A204.1 (cell line): ENCODE measurements around the gene IL17F.
"Not testable (repeated sequence)": the region's sequence is repeated elsewhere in the genome, so short reads cannot be mapped to it uniquely, and the experiment has no call there.

ENCODE experiments used
- FAIRE-seq: peaks from 2 replicates; lab custom pipeline; 2012; peaks lifted over from hg19 to GRCh38; lab: Jason Lieb, UNC

Gene IL17F

DNA sequence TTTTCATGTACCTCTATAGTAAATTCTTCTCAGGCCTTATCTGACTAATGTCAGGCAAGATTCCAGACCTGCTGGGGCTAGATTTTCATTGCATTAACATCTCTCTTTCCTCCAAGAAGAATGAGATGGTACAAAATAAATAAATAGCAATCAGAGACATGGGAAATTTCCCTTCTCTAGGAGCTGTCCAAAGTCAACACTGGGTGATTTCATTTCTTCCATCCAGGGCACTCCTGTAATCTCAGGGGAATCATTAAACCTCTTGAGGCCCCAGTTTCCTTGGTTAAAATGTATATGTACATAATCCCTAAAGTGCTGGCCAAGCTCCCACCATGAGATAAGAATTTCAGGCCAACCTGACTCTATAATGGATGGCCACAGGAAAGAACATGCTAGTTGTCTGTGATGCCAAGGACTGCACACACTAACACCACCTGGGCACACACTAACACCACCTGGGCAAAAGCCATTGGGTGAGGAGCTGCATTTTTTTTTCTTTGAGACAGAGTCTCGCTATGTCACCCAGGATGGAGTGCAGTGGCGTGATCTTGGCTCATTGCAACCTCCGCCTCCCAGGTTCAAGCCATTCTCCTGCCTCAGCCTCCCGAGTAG, 912 bp downstream of the IL17F start:
- no peak for FAIRE-seq

GRCh38 chr6:52241819-52242218, 2.5 kb downstream of the IL17F start:
- no peak for FAIRE-seq

DNA sequence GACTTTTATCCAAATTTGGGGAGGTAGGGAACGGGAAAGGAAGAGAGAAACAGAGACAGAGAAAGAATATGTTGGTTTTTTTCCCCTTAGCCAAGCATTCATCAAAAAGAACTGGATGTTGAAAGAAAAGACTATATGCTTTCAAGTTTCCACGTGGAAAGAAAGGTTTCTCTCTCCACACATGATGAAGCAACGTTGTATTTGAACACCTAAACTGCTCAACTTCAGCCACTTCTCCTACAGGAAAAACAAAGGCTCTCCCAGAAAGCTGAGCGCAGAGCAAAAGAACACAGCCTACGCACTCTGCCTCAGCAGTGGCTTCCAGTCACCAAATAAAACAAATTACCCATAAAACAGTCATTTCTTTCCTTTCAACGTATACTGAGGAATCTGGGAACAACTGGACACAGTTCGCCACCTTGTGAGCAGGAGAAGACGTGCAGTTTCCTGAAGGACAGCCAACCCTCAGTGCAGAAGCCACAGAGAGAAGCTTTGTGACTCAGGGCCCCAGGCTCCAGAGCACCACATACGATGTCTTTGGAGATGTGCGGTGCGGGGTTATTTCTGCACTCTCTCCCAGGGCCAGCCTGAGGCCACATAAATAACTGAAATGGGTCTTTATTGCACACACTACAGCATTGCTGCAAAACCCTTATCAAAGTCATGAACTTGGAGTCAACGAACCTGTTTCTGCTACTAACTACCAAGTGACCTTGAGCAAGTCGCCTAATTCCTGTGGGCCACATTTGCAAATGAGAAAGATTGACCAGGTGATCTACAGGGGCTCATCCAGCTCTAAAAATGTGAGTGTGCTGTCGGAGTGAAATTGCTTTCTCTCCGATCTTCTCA, 10.1 kb downstream of the IL17F start:
- FAIRE-seq, result peak; percentile 70

- no peak for FAIRE-seq
These were observed 11.3 kb downstream of the IL17F start for GRCh38 chr6:52233005-52233404.

DNA sequence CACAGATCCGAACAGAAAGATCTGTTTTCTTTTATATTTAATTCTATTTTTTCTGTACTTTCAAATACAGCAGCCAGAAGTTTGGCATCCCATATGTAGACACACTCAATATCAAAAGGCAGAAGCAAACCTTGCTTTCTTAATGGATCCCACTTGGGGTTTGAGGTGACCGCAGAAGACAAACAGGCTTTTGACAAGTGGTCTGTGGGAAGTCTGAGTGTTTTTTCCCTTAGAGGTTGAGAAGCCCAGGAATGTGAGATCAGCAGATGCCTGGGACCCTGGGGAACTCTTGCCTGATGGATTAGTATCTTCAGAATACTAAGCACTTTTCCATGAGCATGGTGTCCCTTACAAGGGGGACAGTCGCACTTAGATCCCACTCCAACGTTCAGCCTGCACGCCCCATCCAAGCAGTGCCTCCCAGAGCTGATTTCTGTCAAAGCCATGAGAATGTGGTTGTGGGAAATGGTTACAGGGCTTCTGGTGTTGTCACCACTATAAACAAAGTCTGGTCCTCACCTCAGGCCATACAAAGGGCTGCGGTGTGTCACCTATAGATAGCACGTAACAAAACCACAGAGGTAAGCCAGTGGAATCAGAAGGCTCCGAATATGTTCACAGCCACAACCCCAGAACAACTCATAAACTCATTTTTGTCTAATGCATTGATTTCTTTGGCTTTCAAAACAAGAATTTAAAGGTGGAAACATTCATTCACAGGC, 12.7 kb downstream of the IL17F start:
- FAIRE-seq, result no peak

- FAIRE-seq, result no peak
These were observed 13.6 kb downstream of the IL17F start for GRCh38 chr6:52230685-52231084.

- no peak for FAIRE-seq
These were observed 16.8 kb downstream of the IL17F start for GRCh38 chr6:52227495-52227894.

DNA sequence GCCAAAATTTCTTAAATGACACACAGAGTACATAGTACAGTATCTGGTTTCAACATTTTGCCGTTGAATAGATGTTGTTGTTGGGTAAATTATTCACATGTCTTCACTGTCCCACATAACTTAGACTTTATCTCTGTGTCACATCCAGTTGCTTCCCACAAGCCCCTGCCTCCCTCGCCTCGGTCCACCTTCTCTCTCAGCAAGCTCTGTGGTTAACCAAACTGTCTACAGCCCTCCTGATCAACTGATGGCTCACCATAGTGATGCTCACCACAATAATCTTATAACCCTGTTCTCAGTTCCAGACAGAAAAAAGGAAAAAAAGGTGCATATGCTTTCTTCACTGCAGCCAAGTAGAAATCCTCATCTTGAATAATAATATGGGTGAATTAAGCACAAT, 23.0 kb downstream of the IL17F start:
- no peak for FAIRE-seq

- no peak for FAIRE-seq
These were observed 26.5 kb downstream of the IL17F start for GRCh38 chr6:52217761-52218160.

- FAIRE-seq, result no peak
These were observed 27.2 kb downstream of the IL17F start for GRCh38 chr6:52216932-52217575.

DNA sequence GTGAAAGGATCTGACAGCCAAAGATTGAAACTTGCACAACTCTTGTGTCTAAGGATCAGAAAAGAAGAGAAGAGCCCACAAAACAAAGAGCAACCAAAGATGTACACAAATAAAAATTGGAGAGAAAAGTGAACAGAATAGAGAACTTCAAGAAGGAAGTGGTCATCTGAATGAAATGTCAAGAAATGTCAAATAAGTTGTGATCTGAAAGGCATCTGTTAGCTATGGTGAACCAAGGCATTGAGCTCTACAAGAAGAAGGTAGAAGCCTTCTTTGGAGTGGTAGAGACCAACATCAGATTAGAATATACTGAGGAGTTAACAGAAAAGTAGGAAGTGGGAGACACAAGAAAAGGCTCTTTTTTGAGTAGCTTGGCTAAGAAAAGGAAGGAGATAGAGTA, 28.5 kb downstream of the IL17F start:
- FAIRE-seq, result no peak

GRCh38 chr6:52213127-52213526, 31.2 kb downstream of the IL17F start:
- FAIRE-seq, result no peak

- no peak for FAIRE-seq
These were observed 34.1 kb downstream of the IL17F start for GRCh38 chr6:52210227-52210626.

DNA sequence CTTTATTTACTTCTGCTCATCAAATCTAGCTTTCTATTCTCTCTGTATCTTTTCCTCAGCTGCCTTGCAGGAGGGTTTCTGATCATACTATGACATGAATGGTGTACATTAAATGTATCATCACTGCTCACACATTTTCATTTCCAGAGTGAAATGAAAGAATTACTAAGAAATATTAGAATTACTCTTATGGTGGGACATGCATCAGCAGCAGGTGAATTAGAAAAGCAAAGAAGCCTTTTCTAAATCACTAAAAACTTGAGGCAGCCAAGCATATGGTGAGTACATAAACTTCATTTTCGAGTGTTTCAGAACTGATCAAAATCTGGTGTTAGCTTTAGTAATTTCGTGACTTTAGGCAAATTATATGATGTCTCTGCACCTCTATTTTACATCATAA, 34.5 kb downstream of the IL17F start:
- FAIRE-seq, result no peak

- FAIRE-seq, result no peak
These were observed 35.7 kb downstream of the IL17F start for GRCh38 chr6:52208612-52209011.

GRCh38 chr6:52207066-52207465, 37.2 kb downstream of the IL17F start:
- FAIRE-seq, result no peak

GRCh38 chr6:52201493-52201892, 42.8 kb downstream of the IL17F start:
- FAIRE-seq, result no peak

DNA sequence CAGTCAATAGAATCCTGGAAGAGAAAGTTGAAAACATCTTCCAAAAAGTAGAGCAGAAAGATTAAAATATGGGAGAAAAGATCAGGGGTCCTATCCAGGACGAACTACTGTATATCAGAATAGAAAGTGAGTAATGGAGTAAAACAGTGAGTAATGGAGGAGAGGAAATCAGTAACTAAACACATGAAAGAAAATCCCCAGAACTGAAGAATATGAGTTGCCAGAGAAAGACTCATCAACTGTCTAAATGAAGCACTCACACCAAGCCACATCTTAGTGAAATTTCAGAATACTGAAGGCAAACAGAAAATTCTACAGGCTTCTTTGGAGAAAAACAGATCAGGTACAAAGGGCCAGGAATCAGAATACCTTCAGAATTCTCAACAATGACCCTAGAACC, 43.3 kb downstream of the IL17F start:
- no peak for FAIRE-seq

- not testable (repeated sequence) for FAIRE-seq
These were observed 44.2 kb downstream of the IL17F start for GRCh38 chr6:52200088-52200487.

GRCh38 chr6:52195886-52196285, 48.4 kb downstream of the IL17F start:
- FAIRE-seq, result peak; percentile 53

- FAIRE-seq, result no peak
These were observed 52.5 kb downstream of the IL17F start for GRCh38 chr6:52191824-52192223.

DNA sequence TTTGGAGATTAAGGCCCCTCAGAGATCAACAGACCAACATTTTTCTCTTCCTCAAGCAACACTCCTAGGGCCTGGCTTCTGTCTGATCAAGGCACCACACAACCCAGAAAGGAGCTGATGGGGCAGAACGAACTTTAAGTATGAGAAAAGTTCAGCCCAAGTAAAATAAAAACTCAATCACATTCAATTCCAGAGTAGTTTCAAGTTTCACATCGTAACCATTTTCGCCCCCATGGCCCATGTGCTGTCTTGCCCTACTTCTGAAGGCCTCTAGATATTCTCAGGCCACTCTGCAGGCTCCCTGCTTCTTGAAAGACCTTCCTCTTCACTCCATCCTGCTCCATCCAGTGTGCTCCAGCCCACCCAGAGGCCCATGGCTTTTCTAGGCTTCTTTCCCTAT, 53.9 kb downstream of the IL17F start:
- no peak for FAIRE-seq

DNA sequence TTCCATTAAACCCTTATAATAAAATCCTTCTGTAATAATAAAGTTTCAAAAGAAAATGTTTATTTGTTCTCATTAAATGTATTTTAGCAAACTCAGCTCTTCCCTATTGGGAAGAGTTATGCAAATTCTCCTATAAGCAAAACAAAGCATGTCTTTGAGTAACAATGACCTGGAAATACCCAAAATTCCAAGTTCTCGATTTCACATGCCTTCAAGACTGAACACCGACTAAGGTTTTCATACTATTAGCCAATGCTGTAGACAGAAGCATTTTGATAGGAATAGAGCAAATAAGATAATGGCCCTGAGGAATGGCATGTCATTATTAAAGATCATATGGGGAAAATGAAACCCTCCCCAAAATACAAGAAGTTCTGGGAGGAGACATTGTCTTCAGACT, 54.3 kb downstream of the IL17F start:
- FAIRE-seq, result no peak
